ENCODE results near the gene CIB4. TPM values are rescaled to one million over a fixed set of nuclear protein-coding genes. Genes with fewer than 3 reads are reported as not detected.

The CIB4 gene
- total RNA-seq, 3 donors from 2014 or later (not counting 1 experiment from before 2014, with no cell fraction given), result not detected

GRCh38 chr2:26621469-26622199 lies 19.5 kb downstream of the CIB4 start:
- intact Hi-C loops (cut with micrococcal nuclease), result no loop called here
- Histone ChIP-seq H3K27me3 (ENCODE audit: control insufficient read depth, insufficient read depth, low read length) (no peaks in the 10 kb centered on the region), H3K4me3 (ENCODE audit: low read length) (no peak overlapping the region), H3K9me3 (ENCODE audit: control insufficient read depth, insufficient read depth, low read length) (no peaks in the 10 kb centered on the region), H3K4me1 (ENCODE audit: control insufficient read depth, insufficient read depth, low read length) (peaks cover 4% of the 10 kb centered on the region), H3K36me3 (ENCODE audit: control insufficient read depth, insufficient read depth, low read length) (no peaks in the 10 kb centered on the region), H3K27ac (ENCODE audit: low read length) (no peak overlapping the region)
- no peak overlapping the region for H3K4me3 Mint-ChIP-seq
- TF ChIP-seq CTCF (IDR thresholded peaks at IDR 0.05), result no peak
- no peaks in the 10 kb centered on the region for H3K9me3 Mint-ChIP-seq
- peaks cover 0 to 15% of the 10 kb centered on the region in 2 donors for H3K27me3 Mint-ChIP-seq (ENCODE audit: low read depth in 2 of 2)
- DNase-seq (no peak), ATAC-seq (no peak)
- H3K4me1 Mint-ChIP-seq, result peaks cover 0 to 7% of the 10 kb centered on the region in 2 donors
- no peaks in the 10 kb centered on the region for H3K36me3 Mint-ChIP-seq
- no peak overlapping the region for H3K27ac Mint-ChIP-seq
- 81% methylated on average over 5 of the region's 5 CpGs for WGBS (ENCODE audit: insufficient coverage)

- no peak overlapping the region for H3K27ac Mint-ChIP-seq
- DNase-seq (no peak), ATAC-seq (no peak)
- Histone ChIP-seq H3K27me3 (ENCODE audit: control insufficient read depth, insufficient read depth, low read length) (no peaks in the 10 kb centered on the region), H3K36me3 (ENCODE audit: control insufficient read depth, insufficient read depth, low read length) (no peaks in the 10 kb centered on the region), H3K27ac (ENCODE audit: low read length) (no peak overlapping the region), H3K4me3 (ENCODE audit: low read length) (no peak overlapping the region), H3K4me1 (ENCODE audit: control insufficient read depth, insufficient read depth, low read length) (peaks cover 4% of the 10 kb centered on the region), H3K9me3 (ENCODE audit: control insufficient read depth, insufficient read depth, low read length) (no peaks in the 10 kb centered on the region)
- WGBS (ENCODE audit: insufficient coverage), result 81% methylated on average over 12 of the region's 14 CpGs
- peaks cover 0 to 7% of the 10 kb centered on the region in 2 donors for H3K4me1 Mint-ChIP-seq
- no peaks in the 10 kb centered on the region for H3K9me3 Mint-ChIP-seq
- intact Hi-C loops (cut with micrococcal nuclease), result no loop called here
- H3K36me3 Mint-ChIP-seq, result no peaks in the 10 kb centered on the region
- H3K27me3 Mint-ChIP-seq (ENCODE audit: low read depth in 2 of 2), result peaks cover 0 to 17% of the 10 kb centered on the region in 2 donors
- H3K4me3 Mint-ChIP-seq, result no peak overlapping the region
- TF ChIP-seq CTCF (IDR thresholded peaks at IDR 0.05), result no peak
Observed at GRCh38 chr2:26620031-26620605, 21.0 kb downstream of the CIB4 start.

GRCh38 chr2:26619521-26619951 lies 21.6 kb downstream of the CIB4 start:
- WGBS (ENCODE audit: insufficient coverage), result 29% methylated on average over 8 of the region's 8 CpGs
- H3K4me1 ChIP-seq (ENCODE audit: control insufficient read depth, insufficient read depth, low read length), result peaks cover 4% of the 10 kb centered on the region
- H3K27ac ChIP-seq (ENCODE audit: low read length), result no peak overlapping the region
- ATAC-seq, result no peak
- no peaks in the 10 kb centered on the region for H3K9me3 Mint-ChIP-seq
- H3K36me3 Mint-ChIP-seq, result no peaks in the 10 kb centered on the region
- H3K9me3 ChIP-seq (ENCODE audit: control insufficient read depth, insufficient read depth, low read length), result no peaks in the 10 kb centered on the region
- no peak overlapping the region for H3K4me3 ChIP-seq (ENCODE audit: low read length)
- H3K27me3 Mint-ChIP-seq (ENCODE audit: low read depth in 2 of 2), result peaks cover 0 to 17% of the 10 kb centered on the region in 2 donors
- no peak overlapping the region for H3K4me3 Mint-ChIP-seq
- DNase-seq, result no peak
- no peak overlapping the region for H3K27ac Mint-ChIP-seq
- intact Hi-C loops (cut with micrococcal nuclease), result no loop called here
- peaks cover 0 to 7% of the 10 kb centered on the region in 2 donors for H3K4me1 Mint-ChIP-seq
- no peaks in the 10 kb centered on the region for H3K36me3 ChIP-seq (ENCODE audit: control insufficient read depth, insufficient read depth, low read length)
- no peak for TF ChIP-seq CTCF (IDR thresholded peaks at IDR 0.05)
- no peaks in the 10 kb centered on the region for H3K27me3 ChIP-seq (ENCODE audit: control insufficient read depth, insufficient read depth, low read length)

Measured in natural killer cell (primary cell).